GM12878 (cell line): ENCODE data around the gene ADD1. TPM values are rescaled to one million over a fixed set of nuclear protein-coding genes. Genes with fewer than 3 reads are reported as not detected.
A peak's percentile ranks its signal among the peaks of the same experiment; 100 is the strongest.
"Not testable (repeated sequence)": the region's sequence is repeated elsewhere in the genome, so short reads cannot be mapped to it uniquely, and the experiment has no call there.

Experiments
- ATAC-seq: fragments of 200-7000 bp; cut with Tn5 transposase; 3 replicates; pipeline ENCODE4 v1.9.1; 2020; ENCODE audit warnings: mild to moderate bottlenecking, moderate library complexity
- BruUV-seq: library from RNA; stranded (reverse); fragments of 400-500 nt; replicated peaks from 2 replicates; lab custom pipeline; 2021; lab: Mats Ljungman, UMichigan
- CTCF ChIA-PET: fragments of 300-600 bp; sonication (Branson Sonifier 250); formaldehyde crosslinking; extraction: SDS; loops from one replicate; lab custom pipeline; 2021; ENCODE audit warnings: inconsistent platforms; lab: Yijun Ruan, JAX
- POLR2A ChIA-PET: fragments of 350-600 bp; formaldehyde crosslinking; extraction: SDS; loops from one replicate; lab custom pipeline; 2021; ENCODE audit warnings: inconsistent platforms; lab: Charles Lee
- RAD21 ChIA-PET: fragments of 300-600 bp; sonication (Branson Sonifier 250); formaldehyde crosslinking; loops from one replicate; lab custom pipeline; 2023; ENCODE audit warnings: antibody characterized with exemption; ENCODE audit not compliant: unreplicated experiment; lab: Charles Lee
- SMC1A ChIA-PET: fragments of 300-600 bp; sonication (Branson Sonifier 250); formaldehyde crosslinking; loops from one replicate; lab custom pipeline; 2023; ENCODE audit not compliant: unreplicated experiment, uncharacterized antibody; lab: Charles Lee
- DNase-seq: peaks from one replicate; pipeline ENCODE4 v3.0.0-alpha.2; 2011; ENCODE audit warnings: low read depth, low spot score
- FAIRE-seq: peaks from 3 replicates; lab custom pipeline; 2011; peaks lifted over from hg19 to GRCh38; lab: Jason Lieb, UNC
- H2AFZ ChIP-seq: 2 replicates; pipeline ENCODE4 v1.6.0; 2011; ENCODE audit warnings: low read depth, low read length, control low read depth; ENCODE audit not compliant: control insufficient read depth
- H3K27ac ChIP-seq: 2 replicates; pipeline ENCODE4 v1.5.1; 2011; ENCODE audit warnings: control low read depth; ENCODE audit not compliant: control insufficient read depth, insufficient read depth
- H3K27me3 ChIP-seq, 2 experiments: replicated peaks in 1 of 2; 2 replicates each; pipeline versions ENCODE4 v1.6.0 to v1.6.1; 2011; ENCODE audit warnings: low read length in 1 of 2; ENCODE audit not compliant: control insufficient read depth in 2 of 2, insufficient read depth in 2 of 2
- H3K36me3 ChIP-seq, 2 experiments: 2 replicates each; pipeline ENCODE4 v1.5.1; 2011; ENCODE audit warnings: low read length in 1 of 2; ENCODE audit not compliant: control insufficient read depth in 2 of 2, insufficient read depth in 2 of 2
- H3K4me1 ChIP-seq: 2 replicates; pipeline ENCODE4 v1.6.1; 2011; ENCODE audit warnings: mild to moderate bottlenecking, low read length, moderate library complexity, mixed read lengths; ENCODE audit not compliant: control insufficient read depth, insufficient read depth
- H3K4me2 ChIP-seq: 2 replicates; pipeline ENCODE4 v1.6.0; 2011; ENCODE audit warnings: control low read depth; ENCODE audit not compliant: control insufficient read depth, insufficient read depth
- H3K4me3 ChIP-seq: fragments of 200-600 bp; sonication (generic); 2 replicates; pipeline ENCODE4 v1.5.1; 2016
- H3K79me2 ChIP-seq: 2 replicates; pipeline ENCODE4 v1.6.0; 2011; ENCODE audit warnings: low read length; ENCODE audit not compliant: control insufficient read depth, insufficient read depth
- H3K9ac ChIP-seq: 2 replicates; pipeline ENCODE4 v1.8.0; 2011; ENCODE audit warnings: low read length, control low read depth, mixed read lengths; ENCODE audit not compliant: control insufficient read depth, insufficient read depth
- H3K9me3 ChIP-seq: replicated peaks from 3 replicates; pipeline ENCODE4 v1.5.1; 2011; ENCODE audit warnings: mild to moderate bottlenecking, low read length; ENCODE audit not compliant: control insufficient read depth, insufficient read depth
- H4K20me1 ChIP-seq: 2 replicates; pipeline ENCODE4 v1.6.0; 2011; ENCODE audit not compliant: control insufficient read depth, insufficient read depth
- SMARCA5 ChIP-seq: fragments of 450-650 bp; IDR thresholded peaks from 2 replicates; pipeline ENCODE4 v1.6.1; 2017; ENCODE audit warnings: mild to moderate bottlenecking
- WGBS: methylation state at CpG from one replicate; pipeline ENCODE4 v1.1.6; 2016; ENCODE audit warnings: low lambda C conversion rate; ENCODE audit not compliant: insufficient replicate concordance, insufficient coverage; ENCODE audit errors: missing lambda C conversion rate; 5-methylcytosine and 5-hydroxymethylcytosine counted together
- in situ Hi-C: fragments of 300-500 bp; cut with MboI; formaldehyde crosslinking; loops from 9 replicates; pipeline ENCODE4 v1.14.3; 2018; ENCODE audit warnings: mixed read lengths
- intact Hi-C: fragments of 100-400 bp; cut with micrococcal nuclease; formaldehyde crosslinking; loops from one replicate; pipeline ENCODE4 v1.14.2; 2022; ENCODE audit not compliant: unreplicated experiment
- polyA plus RNA-seq, 11 experiments: library from polyadenylated mRNA; depleted of rRNA in 4 of 11; unstranded in 6 of 11; stranded (reverse) in 5 of 11; fragments of >200 nt; fragmentation: Nextera tagmentation in 4 of 11; fragmentation: Illumina TruSeq in 1 of 11; extraction: Ambion mirVana in 4 of 11; extraction: Trizol in 1 of 11; gene quantifications; 1 replicate in 1 of 11; 2 replicates in 10 of 11; pipeline versions ENCODE4 v1.2.1 to v1.2.3, GENCODE V29; 2011 to 2016; ENCODE audit warnings: inconsistent platforms in 2 of 11, missing spikeins in 2 of 11, low read depth in 1 of 11
- total RNA-seq, 4 experiments: library from RNA; depleted of rRNA in 3 of 4; stranded (reverse); fragments of >200 nt in 3 of 4; fragmentation: Illumina TruSeq in 1 of 4; extraction: Trizol in 1 of 4; gene quantifications; 2 replicates each; pipeline versions ENCODE4 v1.2.1 to v1.2.3, GENCODE V29; 2013 to 2021
- TF ChIP-seq, protein P1 (sequence below), 3 experiments: IDR thresholded peaks in 2 of 3; conservative IDR thresholded peaks in 1 of 3; 2 replicates each; pipeline ENCODE4 v1.5.1; 2011; ENCODE audit warnings: low read depth in 3 of 3, low read length in 3 of 3, mild to moderate bottlenecking in 3 of 3, control low read depth in 2 of 3, moderate library complexity in 2 of 3, inconsistent platforms in 1 of 3, mixed read lengths in 1 of 3; ENCODE audit not compliant: control insufficient read depth in 2 of 3, insufficient read depth in 1 of 3; ENCODE audit errors: extremely low read depth in 1 of 3
- TF ChIP-seq, protein P2 (sequence below): fragments of 450-650 bp; IDR thresholded peaks from 2 replicates; pipeline ENCODE4 v1.6.1; 2017; ENCODE audit warnings: mild to moderate bottlenecking

ADD1 gene
- total and polyA plus RNA-seq, 10 of the 15 experiments (the other 5 are each of a cell fraction or from before 2014, with no cell fraction given): 21.6 to 182 (median 105) TPM

DNA sequence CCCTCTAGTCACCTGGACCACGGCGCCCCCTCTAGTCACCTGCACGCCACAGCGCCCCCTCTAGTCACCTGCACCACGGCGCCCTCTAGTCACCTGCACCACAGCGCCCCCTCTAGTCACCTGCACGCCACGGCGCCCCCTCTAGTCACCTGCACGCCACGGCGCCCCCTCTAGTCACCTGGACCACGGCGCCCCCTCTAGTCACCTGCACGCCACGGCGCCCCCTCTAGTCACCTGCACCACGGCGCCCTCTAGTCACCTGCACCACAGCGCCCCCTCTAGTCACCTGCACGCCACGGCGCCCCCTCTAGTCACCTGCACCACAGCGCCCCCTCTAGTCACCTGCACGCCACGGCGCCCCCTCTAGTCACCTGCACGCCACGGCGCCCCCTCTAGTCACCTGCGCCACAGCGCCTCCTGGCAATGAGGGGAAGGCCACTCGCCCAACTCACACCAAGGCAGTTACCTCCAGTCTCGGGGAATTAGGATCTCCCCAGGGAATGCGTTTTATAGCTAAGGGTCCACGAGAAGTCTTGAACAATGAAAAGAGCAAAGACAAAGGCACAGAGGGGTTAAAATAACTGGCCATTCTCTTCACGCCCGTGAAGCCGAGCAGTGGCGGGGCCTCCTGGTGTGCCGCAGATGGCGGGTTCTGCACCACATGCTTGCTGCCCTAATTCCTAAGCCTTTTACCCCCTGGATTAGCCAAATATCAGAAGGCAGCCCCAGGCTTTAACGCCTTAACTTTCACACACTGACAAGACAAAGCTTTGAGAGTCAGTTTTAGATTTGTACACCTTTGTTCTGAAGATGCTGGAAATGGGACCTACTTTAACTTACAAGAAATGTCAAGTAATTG is 111.8 kb downstream of the ADD1 start:
- H3K27me3 ChIP-seq, ATAC-seq, in situ Hi-C loops, DNase-seq, H3K27ac ChIP-seq, FAIRE-seq, H2AFZ ChIP-seq, intact Hi-C loops, H4K20me1 ChIP-seq, BruUV-seq, H3K9me3 ChIP-seq, H3K9ac ChIP-seq: not testable (repeated sequence)
- RAD21 ChIA-PET: interaction anchor here (1.1 to 2.4 kb wide), 5 partner anchors 8 to 199 kb away, joined by 3 to 52 read pairs (median 5); partner anchors contain the start of genes GRK4, NOP14 and TNIP2
- Histone ChIP-seq H3K79me2 (peaks cover 46% of the 10 kb centered on the region), H3K4me3 (peak overlapping the region; percentile 54; the same call in 1 of the 2 replicates), H3K4me2 (peak overlapping the region; percentile 41), H3K4me1 (peaks cover 47% of the 10 kb centered on the region), H3K36me3 (peaks cover 21 to 52% of the 10 kb centered on the region in 2 experiments)
- SMC1A ChIA-PET: interaction anchor here (1.3 to 9.4 kb wide), 5 partner anchors 18 to 210 kb away, joined by 3 to 65 read pairs (median 5); no protein-coding TSS in a partner anchor
- TF ChIP-seq, protein P1, sequence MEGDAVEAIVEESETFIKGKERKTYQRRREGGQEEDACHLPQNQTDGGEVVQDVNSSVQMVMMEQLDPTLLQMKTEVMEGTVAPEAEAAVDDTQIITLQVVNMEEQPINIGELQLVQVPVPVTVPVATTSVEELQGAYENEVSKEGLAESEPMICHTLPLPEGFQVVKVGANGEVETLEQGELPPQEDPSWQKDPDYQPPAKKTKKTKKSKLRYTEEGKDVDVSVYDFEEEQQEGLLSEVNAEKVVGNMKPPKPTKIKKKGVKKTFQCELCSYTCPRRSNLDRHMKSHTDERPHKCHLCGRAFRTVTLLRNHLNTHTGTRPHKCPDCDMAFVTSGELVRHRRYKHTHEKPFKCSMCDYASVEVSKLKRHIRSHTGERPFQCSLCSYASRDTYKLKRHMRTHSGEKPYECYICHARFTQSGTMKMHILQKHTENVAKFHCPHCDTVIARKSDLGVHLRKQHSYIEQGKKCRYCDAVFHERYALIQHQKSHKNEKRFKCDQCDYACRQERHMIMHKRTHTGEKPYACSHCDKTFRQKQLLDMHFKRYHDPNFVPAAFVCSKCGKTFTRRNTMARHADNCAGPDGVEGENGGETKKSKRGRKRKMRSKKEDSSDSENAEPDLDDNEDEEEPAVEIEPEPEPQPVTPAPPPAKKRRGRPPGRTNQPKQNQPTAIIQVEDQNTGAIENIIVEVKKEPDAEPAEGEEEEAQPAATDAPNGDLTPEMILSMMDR (IDR thresholded peaks at IDR 0.05 in 2 of 3, conservative IDR thresholded peaks at IDR 0.05 in 1 of 3; ENCODE audit: control insufficient read depth in 2 of 3, extremely low read depth in 1 of 3, insufficient read depth in 1 of 3, low read depth in 3 of 3, low read length in 3 of 3): peak in 2 of 3 experiments; percentile 13 to 52; a peak in 4 of 6 replicates
- 0 out of 2 replicates have a peak, but pooled peaks have one; percentile 65 for TF ChIP-seq SMARCA5
- TF ChIP-seq, protein P2, sequence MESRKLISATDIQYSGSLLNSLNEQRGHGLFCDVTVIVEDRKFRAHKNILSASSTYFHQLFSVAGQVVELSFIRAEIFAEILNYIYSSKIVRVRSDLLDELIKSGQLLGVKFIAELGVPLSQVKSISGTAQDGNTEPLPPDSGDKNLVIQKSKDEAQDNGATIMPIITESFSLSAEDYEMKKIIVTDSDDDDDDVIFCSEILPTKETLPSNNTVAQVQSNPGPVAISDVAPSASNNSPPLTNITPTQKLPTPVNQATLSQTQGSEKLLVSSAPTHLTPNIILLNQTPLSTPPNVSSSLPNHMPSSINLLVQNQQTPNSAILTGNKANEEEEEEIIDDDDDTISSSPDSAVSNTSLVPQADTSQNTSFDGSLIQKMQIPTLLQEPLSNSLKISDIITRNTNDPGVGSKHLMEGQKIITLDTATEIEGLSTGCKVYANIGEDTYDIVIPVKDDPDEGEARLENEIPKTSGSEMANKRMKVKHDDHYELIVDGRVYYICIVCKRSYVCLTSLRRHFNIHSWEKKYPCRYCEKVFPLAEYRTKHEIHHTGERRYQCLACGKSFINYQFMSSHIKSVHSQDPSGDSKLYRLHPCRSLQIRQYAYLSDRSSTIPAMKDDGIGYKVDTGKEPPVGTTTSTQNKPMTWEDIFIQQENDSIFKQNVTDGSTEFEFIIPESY: peak; percentile 98
- CTCF ChIA-PET: interaction anchor here (1.0 to 3.9 kb wide), 9 partner anchors 19 to 715 kb away, joined by 3 to 62 read pairs (median 5); no protein-coding TSS in a partner anchor
- POLR2A ChIA-PET: interaction anchor here (1.4 kb wide), 1 partner anchor 157 kb away, joined by 5 read pairs; no protein-coding TSS in a partner anchor
- WGBS: 59% methylated on average over 33 of the region's 44 CpGs
